PC-9 (cell line): ENCODE measurements around the gene MRPL57. TPM values are rescaled to one million over a fixed set of nuclear protein-coding genes. Genes with fewer than 3 reads are reported as not detected.

Source experiments
- BruUV-seq: library from RNA; stranded (reverse); fragments of 400-500 nt; replicated peaks from 2 replicates; lab custom pipeline; 2021; lab: Mats Ljungman, UMichigan
- CTCF ChIA-PET: fragments of 300-600 bp; sonication (Branson Sonifier 250); formaldehyde crosslinking; loops from one replicate; lab custom pipeline; 2022; ENCODE audit warnings: antibody characterized with exemption; lab: Charles Lee
- POLR2A ChIA-PET: fragments of 300-600 bp; sonication (Branson Sonifier 250); formaldehyde crosslinking; loops from one replicate; lab custom pipeline; 2022; ENCODE audit warnings: antibody characterized with exemption; ENCODE audit not compliant: unreplicated experiment; lab: Charles Lee
- DNase-seq, 2 experiments: peaks; one replicate each; pipeline versions ENCODE4 v3.0.0 to v3.0.0-alpha.2; 2015 to 2022; ENCODE audit warnings: mixed read lengths in 1 of 2
- H2AFZ ChIP-seq: fragments of 200-600 bp; sonication (generic); 2 replicates; pipeline ENCODE4 v1.8.1; 2017; ENCODE audit warnings: antibody characterized with exemption
- H3F3A ChIP-seq: fragments of 200-600 bp; sonication (generic); 2 replicates; pipeline ENCODE4 v1.8.1; 2017; ENCODE audit warnings: antibody characterized with exemption, mild to moderate bottlenecking, low read depth; ENCODE audit not compliant: insufficient read depth
- H3K27ac ChIP-seq: fragments of 200-600 bp; sonication (generic); 2 replicates; pipeline ENCODE4 v1.6.1; 2016; ENCODE audit warnings: mixed run types
- H3K27me3 ChIP-seq: fragments of 200-600 bp; sonication (generic); 2 replicates; pipeline ENCODE4 v1.6.1; 2016; ENCODE audit warnings: low read depth, mixed run types; ENCODE audit not compliant: insufficient read depth
- H3K36me3 ChIP-seq: fragments of 200-600 bp; sonication (generic); 2 replicates; pipeline ENCODE4 v1.6.1; 2016; ENCODE audit warnings: low read depth, mixed run types
- H3K4me1 ChIP-seq: fragments of 200-600 bp; sonication (generic); replicated peaks from 2 replicates; pipeline ENCODE4 v1.6.1; 2016; ENCODE audit warnings: mixed run types; ENCODE audit not compliant: insufficient read depth
- H3K4me2 ChIP-seq: fragments of 200-600 bp; sonication (generic); 2 replicates; pipeline ENCODE4 v1.6.1; 2017; ENCODE audit warnings: mixed run types
- H3K4me3 ChIP-seq: fragments of 200-600 bp; sonication (generic); 2 replicates; pipeline ENCODE4 v1.6.1; 2016; ENCODE audit warnings: mixed run types
- H3K79me2 ChIP-seq: fragments of 200-600 bp; sonication (generic); 2 replicates; pipeline ENCODE4 v1.6.1; 2017; ENCODE audit warnings: low read depth, mixed run types
- H3K9me2 ChIP-seq: fragments of 200-600 bp; sonication (generic); 2 replicates; pipeline ENCODE4 v1.8.1; 2017; ENCODE audit warnings: mild to moderate bottlenecking; ENCODE audit not compliant: insufficient read depth
- H3K9me3 ChIP-seq: fragments of 200-600 bp; sonication (generic); 2 replicates; pipeline ENCODE4 v1.8.1; 2016; ENCODE audit warnings: low read depth; ENCODE audit not compliant: insufficient read depth
- H4K20me1 ChIP-seq: fragments of 200-600 bp; sonication (generic); 2 replicates; pipeline ENCODE4 v1.8.1; 2017; ENCODE audit not compliant: insufficient read depth
- CTCF ChIP-seq: fragments of 200-600 bp; sonication (generic); conservative IDR thresholded peaks from 2 replicates; pipeline ENCODE4 v1.6.1; 2017; ENCODE audit warnings: mixed run types, antibody characterized with exemption, mild to moderate bottlenecking, moderate library complexity
- EZH2 ChIP-seq: fragments of 200-600 bp; sonication (generic); IDR thresholded peaks from 2 replicates; pipeline ENCODE4 v1.8.0; 2017; ENCODE audit warnings: antibody characterized with exemption, low read depth
- intact Hi-C: fragments of 100-400 bp; cut with micrococcal nuclease; formaldehyde crosslinking; loops from one replicate; pipeline ENCODE4 v1.10.0; 2022; ENCODE audit not compliant: unreplicated experiment
- total RNA-seq: library from RNA; stranded (reverse); gene quantifications from 2 replicates; pipeline ENCODE4 v1.2.3, GENCODE V29; 2021

MRPL57 gene
- total RNA-seq, 1 experiment from 2014 or later, result 11.0 TPM

GRCh38 chr13:21225082-21225481, 48.6 kb downstream of the MRPL57 start:
- H3K27me3 ChIP-seq, result peaks cover 50% of the 10 kb centered on the region
- no peaks in the 10 kb centered on the region for H3K36me3 ChIP-seq
- H3K4me3 ChIP-seq, result no peak overlapping the region
- no peaks in the 10 kb centered on the region for H4K20me1 ChIP-seq
- ChIA-PET POLR2A (no interaction called here), CTCF (no interaction called here)
- intact Hi-C loops, result no loop called here
- no peaks in the 10 kb centered on the region for H3K79me2 ChIP-seq
- H3K9me2 ChIP-seq, result no peaks in the 10 kb centered on the region
- no peaks in the 10 kb centered on the region for H3F3A ChIP-seq
- DNase-seq, result no peak
- no TSS peak for BruUV-seq
- H3K27ac ChIP-seq, result no peak overlapping the region
- H3K4me2 ChIP-seq, result no peak overlapping the region
- TF ChIP-seq CTCF (no peak), EZH2 (no peak)
- no peak overlapping the region for H2AFZ ChIP-seq
- no peaks in the 10 kb centered on the region; the same call in 1 of the 2 replicates for H3K9me3 ChIP-seq
- H3K4me1 ChIP-seq, result no peaks in the 10 kb centered on the region

GRCh38 chr13:21225841-21226581, 49.6 kb downstream of the MRPL57 start:
- Histone ChIP-seq H3K4me1 (no peaks in the 10 kb centered on the region), H3K9me3 (no peaks in the 10 kb centered on the region; the same call in 1 of the 2 replicates), H2AFZ (no peak overlapping the region), H3K4me2 (no peak overlapping the region), H3K27me3 (peaks cover 48% of the 10 kb centered on the region), H3K4me3 (no peak overlapping the region), H4K20me1 (no peaks in the 10 kb centered on the region), H3K9me2 (no peaks in the 10 kb centered on the region), H3K27ac (no peak overlapping the region), H3K36me3 (no peaks in the 10 kb centered on the region), H3K79me2 (no peaks in the 10 kb centered on the region), H3F3A (no peaks in the 10 kb centered on the region)
- CTCF ChIA-PET, result no interaction called here
- POLR2A ChIA-PET, result no interaction called here
- BruUV-seq, result no TSS peak
- DNase-seq, result no peak
- intact Hi-C loops, result no loop called here
- TF ChIP-seq EZH2, result no peak
- no peak for TF ChIP-seq CTCF

- no TSS peak for BruUV-seq
- Histone ChIP-seq H3K27me3 (peaks cover 30% of the 10 kb centered on the region), H3F3A (no peaks in the 10 kb centered on the region), H3K27ac (no peak overlapping the region), H3K4me2 (no peak overlapping the region), H3K9me2 (no peaks in the 10 kb centered on the region), H3K9me3 (no peaks in the 10 kb centered on the region), H3K4me1 (no peaks in the 10 kb centered on the region), H4K20me1 (no peaks in the 10 kb centered on the region), H3K4me3 (no peak overlapping the region), H2AFZ (no peak overlapping the region), H3K79me2 (no peaks in the 10 kb centered on the region), H3K36me3 (no peaks in the 10 kb centered on the region)
- ChIA-PET CTCF (no interaction called here), POLR2A (interaction anchor here (0.6 kb wide), 1 partner anchor 376 kb away, joined by 4 read pairs; no protein-coding TSS in a partner anchor)
- no peak for DNase-seq
- TF ChIP-seq EZH2, result no peak
- TF ChIP-seq CTCF, result no peak
- intact Hi-C loops, result no loop called here
These were observed 51.5 kb downstream of the MRPL57 start for GRCh38 chr13:21227917-21228316.

Other genes with a start within 250 kb of the MRPL57 start
- gene LATS2, start 115.1 kb upstream of the MRPL57 start, total RNA-seq, result 12.3 and 15.2 TPM in 2 replicates
- gene SAP18, start 36.5 kb upstream of the MRPL57 start, total RNA-seq, result 130 and 135 TPM in 2 replicates
- gene SKA3, start 106 bp upstream of the MRPL57 start, total RNA-seq, result 12.5 and 18.9 TPM in 2 replicates